HG03558 (cell line): Measurements from ENCODE around the gene EPPIN.
"Not testable (repeated sequence)": the region's sequence is repeated elsewhere in the genome, so short reads cannot be mapped to it uniquely, and the experiment has no call there.

Source experiments
- ATAC-seq: cut with Tn5 transposase; IDR thresholded peaks from one replicate; pipeline ENCODE4 v1.9.1; 2021; ENCODE audit warnings: moderate number of reproducible peaks; ENCODE audit not compliant: unreplicated experiment; ENCODE audit errors: extremely low read depth

EPPIN gene

GRCh38 chr20:45547206-45547770 lies at the start of gene EPPIN:
EPPIN (minus strand) TSS chr20:45547401; CDS start chr20:45547357, 44 bp downstream.
- no peak for ATAC-seq

DNA sequence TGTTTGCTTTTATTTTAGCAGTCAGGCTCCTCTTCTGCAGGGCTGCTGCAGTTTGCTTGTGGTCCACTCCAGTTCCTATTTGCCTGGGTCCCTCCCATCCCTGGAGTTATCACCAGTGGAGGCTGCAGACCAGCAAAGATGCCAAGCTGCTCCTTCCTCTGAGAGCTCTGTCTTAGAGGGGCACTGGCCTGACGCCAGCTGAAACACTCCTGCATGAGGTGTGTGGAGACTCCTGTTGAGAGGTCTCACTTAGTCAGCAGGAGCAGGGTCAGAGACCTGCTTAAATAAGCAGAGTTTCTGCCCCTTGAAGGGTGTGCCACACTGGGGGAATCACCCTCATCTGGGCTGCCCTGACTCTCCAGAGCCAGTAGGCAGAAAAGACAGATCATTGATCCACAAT lies 48.0 kb upstream of the EPPIN start:
- no peak for ATAC-seq

GRCh38 chr20:45593498-45593897 lies 46.3 kb upstream of the EPPIN start:
- no peak for ATAC-seq

DNA sequence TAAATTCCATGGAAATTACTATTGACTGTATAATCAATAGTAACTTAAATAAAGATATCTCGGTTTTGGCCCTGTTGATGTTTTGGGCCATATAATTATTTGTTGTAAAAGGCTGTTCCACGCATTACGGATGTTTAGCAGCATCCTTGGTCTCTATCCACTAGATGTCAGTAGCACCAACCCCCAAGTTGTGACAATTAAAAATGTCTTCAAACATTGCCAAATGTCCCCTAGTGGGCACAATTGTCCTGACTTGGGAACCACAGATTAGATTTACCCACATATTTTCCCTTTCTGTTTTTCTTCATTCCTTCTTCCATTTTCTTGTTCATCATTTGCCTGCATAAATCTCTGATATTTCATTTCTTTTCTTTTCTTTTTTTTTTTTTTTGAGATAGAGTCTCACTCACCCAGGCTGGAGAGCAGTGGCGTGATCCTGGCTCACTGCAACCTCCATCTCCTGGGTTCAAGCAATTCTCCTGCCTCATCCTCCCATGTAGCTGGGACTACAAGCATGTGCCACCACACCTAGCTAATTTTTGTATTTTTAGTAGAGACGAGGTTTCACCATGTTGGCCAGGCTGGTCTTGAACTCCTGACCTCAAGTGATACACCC lies 45.5 kb upstream of the EPPIN start:
- no peak for ATAC-seq

DNA sequence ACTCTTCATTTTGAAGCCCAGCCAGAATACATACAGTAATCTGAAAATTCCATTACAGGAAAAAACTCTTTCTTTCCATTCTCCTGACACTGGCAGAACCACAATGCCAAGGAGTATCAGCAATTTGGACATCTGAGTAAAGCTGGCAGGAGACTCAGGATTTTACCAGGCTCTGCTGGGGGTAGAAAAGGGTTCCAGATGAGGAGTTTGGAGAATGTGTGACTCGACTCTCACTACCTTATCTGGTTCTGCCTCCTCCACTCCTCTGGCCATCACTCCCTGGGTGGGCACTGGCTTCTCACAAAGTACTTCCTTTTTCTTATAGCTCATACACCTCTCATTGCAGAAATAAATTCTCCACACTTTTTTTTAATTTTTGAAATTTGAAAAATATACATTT lies 42.5 kb upstream of the EPPIN start:
- no peak for ATAC-seq

DNA sequence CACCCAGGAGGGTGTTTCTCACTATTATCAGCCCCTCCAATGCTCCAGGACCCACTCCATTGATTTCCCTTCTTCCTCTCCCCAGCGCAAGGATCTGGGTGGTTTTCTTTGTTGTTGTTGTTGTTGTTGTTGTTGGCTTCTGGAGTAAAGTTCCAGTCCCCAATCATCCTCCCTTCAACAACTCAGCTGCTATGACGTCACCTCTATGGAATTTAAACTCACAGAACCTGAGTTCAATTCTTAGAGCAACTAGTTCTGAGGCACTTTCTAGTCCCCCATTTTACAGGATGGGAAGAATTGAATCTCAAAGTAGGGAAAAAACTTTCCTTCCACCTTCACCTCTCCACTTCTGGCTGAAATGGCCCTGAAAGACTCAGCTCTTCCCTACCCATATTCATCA lies 41.6 kb upstream of the EPPIN start:
- ATAC-seq: no peak

GRCh38 chr20:45585986-45586385 lies 38.8 kb upstream of the EPPIN start:
- not testable (repeated sequence) for ATAC-seq

DNA sequence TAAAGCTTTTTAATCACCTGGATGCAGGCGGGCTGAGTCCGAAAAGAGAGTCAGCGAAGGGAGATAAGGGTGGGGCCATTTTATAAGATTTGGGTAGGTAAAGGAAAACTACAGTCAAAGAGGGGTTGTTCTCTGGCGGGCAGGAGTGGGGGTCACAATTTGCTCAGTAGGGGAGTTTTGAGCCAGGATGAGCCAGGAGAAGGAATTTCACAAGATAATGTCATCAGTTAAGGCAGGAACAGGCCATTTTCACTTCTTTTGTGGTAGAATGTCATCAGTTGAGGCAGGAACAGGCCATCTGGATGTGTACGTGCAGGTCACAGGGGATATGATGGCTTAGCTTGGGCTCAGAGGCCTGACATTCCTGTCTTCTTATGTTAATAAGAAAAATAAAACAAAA lies 37.1 kb upstream of the EPPIN start:
- ATAC-seq: not testable (repeated sequence)

GRCh38 chr20:45583502-45583901 lies 36.3 kb upstream of the EPPIN start:
- no peak for ATAC-seq

- ATAC-seq: no peak
These were observed 34.5 kb upstream of the EPPIN start for GRCh38 chr20:45581702-45582101.

DNA sequence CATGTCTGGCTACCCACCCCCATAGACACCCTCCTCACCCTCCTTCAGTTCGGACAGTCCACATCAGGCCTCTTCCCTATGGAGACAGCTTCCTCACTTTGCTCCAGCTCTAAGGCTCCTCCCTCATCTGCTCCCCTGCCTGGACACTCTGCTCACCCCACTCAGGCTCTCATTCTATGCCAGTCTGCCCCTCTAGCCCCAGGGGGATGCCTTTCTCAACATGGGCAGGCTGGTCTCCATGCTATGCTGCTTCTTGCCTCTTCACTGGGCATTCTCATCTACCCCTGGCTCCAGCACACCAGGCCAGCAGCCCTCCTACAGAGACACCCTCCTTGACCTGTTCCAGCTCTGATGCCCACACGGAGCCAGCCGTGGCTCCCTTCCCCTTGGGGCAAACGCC lies 32.0 kb upstream of the EPPIN start, which contains the start of gene WFDC8:
Gene WFDC8, minus strand, starts transcription at position 101 of the 400 bp plus-strand sequence. Its CDS starts 37 bp downstream, at position 64.
- no peak for ATAC-seq

GRCh38 chr20:45578231-45578630 lies 31.0 kb upstream of the EPPIN start:
- ATAC-seq: no peak

- ATAC-seq: no peak
These were observed 29.8 kb upstream of the EPPIN start for GRCh38 chr20:45576995-45577394.

DNA sequence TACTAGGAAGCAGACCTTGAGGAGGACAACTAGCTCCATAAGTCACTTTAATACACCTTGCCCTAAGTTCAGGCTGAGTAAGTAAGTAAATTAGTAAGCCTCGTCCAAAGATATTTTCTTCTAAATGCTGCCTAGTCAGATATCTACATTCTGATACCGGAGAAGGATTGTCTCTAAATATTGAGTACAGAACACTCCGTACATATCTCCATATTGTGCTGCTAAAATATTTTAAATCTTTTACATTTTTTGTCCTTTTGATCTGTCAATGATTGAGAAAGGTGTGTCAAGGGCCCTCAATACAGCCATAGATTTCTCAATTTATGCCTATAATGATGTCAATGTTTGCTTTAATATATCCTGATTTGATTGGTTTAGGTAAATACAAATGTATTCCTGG lies 28.7 kb upstream of the EPPIN start:
- ATAC-seq: no peak

DNA sequence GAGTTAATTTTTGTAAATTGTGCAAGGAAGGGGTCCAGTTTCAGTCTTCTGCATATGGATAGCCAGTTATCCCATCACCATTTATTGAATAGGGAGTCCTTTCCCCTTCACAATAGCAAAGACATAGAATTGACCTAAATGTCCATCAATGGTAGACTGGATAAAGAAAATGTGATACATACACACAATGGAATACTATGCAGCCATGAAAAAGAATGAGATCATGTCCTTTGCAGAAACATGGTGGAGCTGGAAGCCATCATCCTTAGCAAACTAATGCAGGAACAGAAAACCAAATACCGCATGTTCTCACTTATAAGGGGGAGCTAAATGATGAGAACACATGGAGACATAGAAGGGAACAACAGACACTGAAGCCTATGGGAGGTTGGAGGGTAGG lies 22.4 kb upstream of the EPPIN start:
- not testable (repeated sequence) for ATAC-seq

GRCh38 chr20:45564760-45565276 lies 17.6 kb upstream of the EPPIN start:
- ATAC-seq: no peak

DNA sequence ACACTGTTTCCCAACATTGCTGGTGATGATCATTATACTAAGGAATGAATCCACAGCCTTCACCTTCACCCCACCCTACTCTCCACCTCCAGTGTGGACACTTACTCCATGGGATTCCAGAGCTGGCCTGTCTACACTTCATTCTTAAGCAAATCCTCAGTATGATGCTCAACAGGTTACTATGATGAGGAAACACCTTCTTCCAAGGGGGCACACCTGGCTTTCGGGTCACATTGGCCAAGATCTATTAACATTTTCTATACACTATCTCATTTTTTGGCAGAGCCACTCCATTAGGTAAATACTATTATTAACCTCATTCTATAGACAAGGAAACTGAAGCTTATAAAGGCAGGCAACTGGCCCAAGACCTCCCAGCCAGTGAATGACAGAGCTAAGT lies 8.0 kb upstream of the EPPIN start:
- no peak for ATAC-seq

GRCh38 chr20:45552456-45552855 lies 5.3 kb upstream of the EPPIN start:
- no peak for ATAC-seq

- ATAC-seq: no peak
These were observed 3.6 kb upstream of the EPPIN start for GRCh38 chr20:45550765-45551164.

DNA sequence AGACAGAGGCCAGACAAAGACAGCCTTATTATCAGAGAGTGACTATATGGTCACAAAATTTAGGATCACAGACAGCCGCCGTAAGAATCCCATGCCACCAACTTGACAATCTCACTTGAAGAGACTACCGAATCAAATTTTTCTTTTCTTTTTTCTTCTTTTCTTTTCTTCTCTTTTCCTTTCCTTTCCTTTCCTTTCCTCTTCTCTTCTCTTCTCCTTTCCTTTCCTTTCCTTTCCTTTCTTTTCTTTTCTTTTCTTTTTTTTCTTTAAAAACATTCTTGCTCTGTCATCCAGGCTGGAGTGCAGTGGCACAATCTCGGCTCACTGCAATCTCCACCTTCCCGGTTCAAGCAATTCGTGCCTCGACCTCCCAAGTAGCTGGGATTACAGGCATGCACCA lies 1.2 kb upstream of the EPPIN start:
- no peak for ATAC-seq

DNA sequence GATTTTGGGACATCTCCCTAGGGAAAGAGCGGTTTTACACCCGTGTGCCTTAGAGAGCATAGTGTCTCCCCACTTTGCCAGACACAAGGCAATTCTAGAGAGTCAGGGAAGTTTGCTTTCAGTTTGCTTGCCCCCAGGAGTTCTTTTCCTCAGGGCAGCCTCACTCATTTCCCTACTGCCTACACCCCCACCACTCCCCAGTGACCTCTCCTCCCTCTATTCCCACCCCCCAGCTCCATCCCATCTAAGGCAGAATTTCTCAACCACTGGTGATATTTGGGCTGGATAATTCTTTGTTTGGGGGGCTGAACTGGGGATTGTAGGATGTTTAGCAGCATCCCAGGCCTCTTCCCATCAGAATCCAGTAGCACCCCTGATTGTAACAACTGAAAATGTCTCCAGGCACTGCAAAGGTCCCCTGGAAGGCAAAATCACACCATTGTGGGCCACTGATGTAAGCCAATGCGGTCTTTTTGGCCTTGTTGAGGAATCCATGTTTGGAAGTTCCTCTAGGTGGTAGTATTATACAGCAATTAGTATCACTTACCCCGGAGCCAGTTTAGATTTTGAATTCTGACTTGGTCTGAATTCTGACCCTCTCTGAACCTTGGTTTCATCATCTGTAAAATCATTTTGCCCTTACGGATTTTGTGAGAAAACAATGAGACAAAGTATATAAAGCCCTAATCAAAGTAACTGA lies 1.3 kb downstream of the EPPIN start:
- ATAC-seq: no peak
